NCI-H1436 (cell line): ENCODE results near the gene PXYLP1.

Experiments
- DNase-seq: peaks from one replicate; lab custom pipeline; 2025; lab: John Stamatoyannopoulos, UW

The PXYLP1 gene

GRCh38 chr3:141229132-141229531, 2.5 kb upstream of the PXYLP1 start:
- no peak for DNase-seq

- no peak for DNase-seq
Observed at GRCh38 chr3:141230293-141230692, 1.3 kb upstream of the PXYLP1 start.

- DNase-seq = peak; percentile 14
Observed at GRCh38 chr3:141231952-141232823, 563 bp downstream of the PXYLP1 start.

- DNase-seq = no peak
Observed at GRCh38 chr3:141233457-141234161, 2.0 kb downstream of the PXYLP1 start.

- no peak for DNase-seq
Observed at GRCh38 chr3:141234283-141234682, 2.7 kb downstream of the PXYLP1 start.

- DNase-seq = no peak
Observed at GRCh38 chr3:141235661-141236171, 4.1 kb downstream of the PXYLP1 start.

GRCh38 chr3:141236361-141236760, 4.7 kb downstream of the PXYLP1 start:
- no peak for DNase-seq

GRCh38 chr3:141237701-141238521, 6.3 kb downstream of the PXYLP1 start:
- DNase-seq = peak; percentile 63

- DNase-seq = peak; percentile 58
Observed at GRCh38 chr3:141239511-141240281, 8.1 kb downstream of the PXYLP1 start.

GRCh38 chr3:141240286-141240685, 8.7 kb downstream of the PXYLP1 start:
- no peak for DNase-seq

- no peak for DNase-seq
Observed at GRCh38 chr3:141240687-141241615, 9.3 kb downstream of the PXYLP1 start.

- no peak for DNase-seq
Observed at GRCh38 chr3:141241616-141242376, 10.2 kb downstream of the PXYLP1 start.

- no peak for DNase-seq
Observed at GRCh38 chr3:141242377-141243092, 10.9 kb downstream of the PXYLP1 start.

GRCh38 chr3:141243271-141243707, 11.7 kb downstream of the PXYLP1 start:
- DNase-seq = no peak

GRCh38 chr3:141246224-141246957, 14.8 kb downstream of the PXYLP1 start:
- no peak for DNase-seq

- DNase-seq = no peak
Observed at GRCh38 chr3:141246958-141247301, 15.3 kb downstream of the PXYLP1 start.

GRCh38 chr3:141248064-141248463, 16.4 kb downstream of the PXYLP1 start:
- no peak for DNase-seq

GRCh38 chr3:141249041-141249440, 17.4 kb downstream of the PXYLP1 start:
- no peak for DNase-seq
